ENCODE data around the gene RAB43.

RAB43 gene

DNA sequence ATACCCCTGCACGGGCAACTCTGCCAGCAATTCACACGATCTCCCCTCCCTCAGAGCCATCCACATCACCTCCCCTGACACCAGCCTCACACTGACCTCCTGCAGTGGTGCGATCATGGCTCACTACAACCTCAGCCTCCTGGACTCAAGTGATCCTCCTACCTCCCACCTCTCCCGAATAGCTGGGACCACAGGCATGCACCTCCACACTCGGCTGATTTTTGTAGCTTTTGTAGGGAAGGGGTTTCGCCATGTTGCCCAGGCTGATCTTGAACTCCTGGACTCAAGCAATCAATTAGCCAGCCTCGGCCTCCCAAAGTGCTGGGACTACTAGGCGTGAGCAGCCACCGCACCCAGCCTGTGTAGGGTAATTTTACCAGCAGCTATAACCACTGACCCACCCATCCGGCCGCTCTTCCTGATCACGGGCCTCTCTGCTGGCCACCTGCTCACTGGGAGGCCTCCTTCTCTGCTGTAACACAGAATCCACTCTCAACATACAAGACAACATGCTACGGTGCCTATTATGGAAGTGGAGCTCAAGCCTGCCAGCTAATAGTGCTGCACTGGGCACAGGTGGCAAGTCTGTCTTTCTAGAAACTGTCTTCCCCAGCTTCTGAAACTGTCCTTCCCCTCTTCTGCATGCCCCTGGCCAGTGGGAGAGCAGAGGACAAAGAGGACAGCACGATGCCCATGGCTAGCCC, 56.4 kb downstream of the RAB43 start:
- TF ChIP-seq, protein P1, sequence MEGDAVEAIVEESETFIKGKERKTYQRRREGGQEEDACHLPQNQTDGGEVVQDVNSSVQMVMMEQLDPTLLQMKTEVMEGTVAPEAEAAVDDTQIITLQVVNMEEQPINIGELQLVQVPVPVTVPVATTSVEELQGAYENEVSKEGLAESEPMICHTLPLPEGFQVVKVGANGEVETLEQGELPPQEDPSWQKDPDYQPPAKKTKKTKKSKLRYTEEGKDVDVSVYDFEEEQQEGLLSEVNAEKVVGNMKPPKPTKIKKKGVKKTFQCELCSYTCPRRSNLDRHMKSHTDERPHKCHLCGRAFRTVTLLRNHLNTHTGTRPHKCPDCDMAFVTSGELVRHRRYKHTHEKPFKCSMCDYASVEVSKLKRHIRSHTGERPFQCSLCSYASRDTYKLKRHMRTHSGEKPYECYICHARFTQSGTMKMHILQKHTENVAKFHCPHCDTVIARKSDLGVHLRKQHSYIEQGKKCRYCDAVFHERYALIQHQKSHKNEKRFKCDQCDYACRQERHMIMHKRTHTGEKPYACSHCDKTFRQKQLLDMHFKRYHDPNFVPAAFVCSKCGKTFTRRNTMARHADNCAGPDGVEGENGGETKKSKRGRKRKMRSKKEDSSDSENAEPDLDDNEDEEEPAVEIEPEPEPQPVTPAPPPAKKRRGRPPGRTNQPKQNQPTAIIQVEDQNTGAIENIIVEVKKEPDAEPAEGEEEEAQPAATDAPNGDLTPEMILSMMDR (IDR thresholded peaks at IDR 0.05; ENCODE audit: borderline replicate concordance, control extremely low read depth, extremely low read depth, insufficient read depth, missing control alignments), result no peak
- no peak for DNase-seq (ENCODE audit: low spot score)
- in situ Hi-C loops (cut with MboI; ENCODE audit: low sequenced_read_pairs, unreplicated experiment), result no loop called here

DNA sequence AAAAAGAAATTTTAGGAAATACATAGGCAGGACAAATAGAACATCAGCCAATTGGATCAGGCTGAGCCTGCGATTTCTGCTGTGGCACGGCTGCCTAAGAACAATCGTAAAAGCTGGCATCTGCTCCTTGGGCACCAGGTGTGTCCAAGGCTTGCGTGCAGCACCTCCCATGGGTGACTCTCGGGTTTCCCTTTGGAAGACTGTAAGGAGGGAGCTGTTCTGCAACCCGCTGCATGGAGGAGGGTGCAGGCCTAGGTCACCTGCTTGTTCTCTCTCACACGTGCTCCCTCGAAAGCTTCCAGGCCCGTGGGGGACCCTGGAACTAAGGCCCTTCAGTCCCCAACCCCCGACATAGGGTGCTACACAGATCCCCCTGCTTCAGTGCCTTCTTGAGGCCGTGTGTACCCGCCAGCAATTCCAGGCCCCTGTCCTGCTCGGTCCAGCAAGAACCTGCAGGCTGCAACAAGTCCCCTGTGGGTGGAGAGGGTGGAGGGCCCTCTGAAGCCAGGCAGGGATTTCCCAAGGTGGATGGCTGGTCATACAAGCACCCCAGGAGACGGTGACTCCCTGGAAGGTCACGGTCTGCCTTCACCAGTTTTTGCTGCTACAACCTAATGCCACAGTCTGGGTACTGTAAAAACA, 57.6 kb downstream of the RAB43 start:
- TF ChIP-seq, protein P1 (IDR thresholded peaks at IDR 0.05; ENCODE audit: borderline replicate concordance, control extremely low read depth, extremely low read depth, insufficient read depth, missing control alignments), result no peak
- no peak for DNase-seq (ENCODE audit: low spot score)
- in situ Hi-C loops (cut with MboI; ENCODE audit: low sequenced_read_pairs, unreplicated experiment), result no loop called here

DNA sequence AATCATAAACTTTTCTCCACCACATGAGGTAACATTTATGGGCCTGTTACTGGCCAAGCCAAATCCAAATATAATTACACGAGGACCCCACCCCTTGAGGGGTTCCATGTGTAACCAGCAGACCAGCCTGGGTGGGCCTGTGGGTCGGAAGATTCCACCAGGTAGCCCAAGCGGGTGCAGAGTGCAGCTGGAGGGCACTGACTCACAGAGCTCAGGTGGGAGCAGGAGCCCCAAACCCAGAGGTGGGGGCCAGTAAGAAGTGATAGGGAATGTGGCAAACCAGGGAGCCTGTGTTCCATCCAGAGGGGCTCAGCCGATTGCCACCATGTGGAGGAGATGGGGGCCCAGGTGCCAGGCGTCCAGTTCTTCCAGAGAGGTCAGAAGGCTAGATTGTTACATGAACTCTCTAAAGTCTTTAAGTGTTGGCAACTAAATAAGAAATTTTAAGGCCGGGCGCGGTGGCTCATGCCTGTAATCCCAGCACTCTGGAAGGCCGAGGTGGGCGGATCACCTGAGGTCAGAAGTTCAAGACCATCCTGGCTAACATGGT, 58.4 kb downstream of the RAB43 start:
- no peak for DNase-seq (ENCODE audit: low spot score)
- in situ Hi-C loops (cut with MboI; ENCODE audit: low sequenced_read_pairs, unreplicated experiment), result no loop called here
- TF ChIP-seq, protein P1 (IDR thresholded peaks at IDR 0.05; ENCODE audit: borderline replicate concordance, control extremely low read depth, extremely low read depth, insufficient read depth, missing control alignments), result no peak

DNA sequence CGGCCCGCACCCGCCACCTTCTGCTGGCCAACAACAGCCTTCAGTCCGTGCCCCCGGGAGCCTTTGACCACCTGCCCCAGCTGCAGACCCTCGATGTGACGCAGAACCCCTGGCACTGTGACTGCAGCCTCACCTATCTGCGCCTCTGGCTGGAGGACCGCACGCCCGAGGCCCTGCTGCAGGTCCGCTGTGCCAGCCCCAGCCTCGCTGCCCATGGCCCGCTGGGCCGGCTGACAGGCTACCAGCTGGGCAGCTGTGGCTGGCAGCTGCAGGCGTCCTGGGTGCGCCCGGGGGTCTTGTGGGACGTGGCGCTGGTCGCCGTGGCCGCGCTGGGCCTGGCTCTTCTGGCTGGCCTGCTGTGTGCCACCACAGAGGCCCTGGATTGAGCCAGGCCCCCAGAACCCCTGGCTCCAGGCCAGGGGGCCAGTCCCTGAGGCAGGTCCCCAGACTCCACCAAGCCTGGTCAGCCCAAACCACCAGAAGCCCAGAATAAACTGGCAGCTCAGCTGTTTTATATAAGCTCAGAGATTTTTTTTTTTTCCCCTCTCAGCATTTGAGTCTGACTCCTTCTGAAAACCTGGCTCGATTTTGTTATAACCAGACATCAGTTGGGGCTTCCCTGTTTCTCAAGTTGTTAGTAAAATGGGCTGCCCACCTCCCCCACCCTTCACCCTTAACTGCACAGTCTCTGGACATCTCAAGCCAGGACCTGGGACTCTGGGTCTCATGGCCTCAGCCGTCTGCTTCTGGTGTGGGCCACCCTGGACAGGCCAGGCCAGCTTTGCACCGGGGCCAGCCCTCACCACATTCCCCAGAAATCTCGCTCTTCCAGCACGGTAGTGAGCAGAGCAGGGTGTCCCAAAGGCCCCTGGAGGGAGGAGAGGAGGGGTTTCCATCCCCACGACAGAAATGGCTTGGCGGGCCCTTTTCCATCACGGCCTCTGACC, 59.4 kb downstream of the RAB43 start:
- no peak for DNase-seq (ENCODE audit: low spot score)
- TF ChIP-seq, protein P1 (IDR thresholded peaks at IDR 0.05; ENCODE audit: borderline replicate concordance, control extremely low read depth, extremely low read depth, insufficient read depth, missing control alignments), result no peak
- in situ Hi-C loops (cut with MboI; ENCODE audit: low sequenced_read_pairs, unreplicated experiment), result no loop called here

DNA sequence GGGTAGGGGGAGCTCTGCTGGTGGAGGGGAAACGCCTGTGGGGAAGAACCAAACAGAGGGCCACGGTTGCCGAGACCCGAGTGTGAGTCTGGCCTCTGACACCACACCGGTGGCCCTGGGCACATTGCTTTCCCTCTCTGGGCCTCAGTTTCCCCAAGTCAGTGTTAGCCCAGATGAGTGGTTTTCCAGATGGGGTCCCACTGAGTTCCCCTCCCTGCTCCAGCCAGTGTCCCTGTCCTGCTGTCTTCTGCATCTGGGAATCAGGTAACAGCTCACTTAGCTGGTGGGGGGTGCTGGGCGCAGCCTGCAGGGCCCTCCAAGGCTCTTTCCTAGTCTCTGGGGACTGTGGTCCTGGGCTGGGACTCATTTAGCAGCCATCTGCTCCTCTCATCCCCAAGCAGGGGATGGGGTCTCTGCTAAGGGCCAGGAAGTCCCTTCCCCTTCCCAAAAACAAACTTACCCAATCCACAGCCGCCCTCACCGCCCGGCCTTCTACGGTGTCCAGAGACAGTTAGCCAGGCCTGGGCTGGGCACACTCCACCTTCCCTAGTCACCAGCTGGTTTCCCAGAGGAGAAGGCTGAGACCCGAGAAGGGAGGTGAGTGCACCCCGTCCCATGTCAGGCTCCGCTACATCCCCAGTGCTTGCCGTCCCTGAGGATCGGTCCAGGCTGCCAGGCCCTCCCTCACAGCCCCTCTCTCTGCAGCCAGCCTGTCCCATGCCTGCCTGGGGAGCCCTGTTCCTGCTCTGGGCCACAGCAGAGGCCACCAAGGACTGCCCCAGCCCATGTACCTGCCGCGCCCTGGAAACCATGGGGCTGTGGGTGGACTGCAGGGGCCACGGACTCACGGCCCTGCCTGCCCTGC, 60.3 kb downstream of the RAB43 start:
- in situ Hi-C loops (cut with MboI; ENCODE audit: low sequenced_read_pairs, unreplicated experiment), result no loop called here
- TF ChIP-seq, protein P1 (IDR thresholded peaks at IDR 0.05; ENCODE audit: borderline replicate concordance, control extremely low read depth, extremely low read depth, insufficient read depth, missing control alignments), result no peak
- DNase-seq (ENCODE audit: low spot score), result no peak
